NCI-H82 (cell line): ENCODE measurements around the gene KCNJ5.

ENCODE experiments used
- DNase-seq: peaks from one replicate; lab custom pipeline; 2025; lab: John Stamatoyannopoulos, UW

KCNJ5 gene

GRCh38 chr11:128871168-128871610, 20.0 kb upstream of the KCNJ5 start:
- DNase-seq: no peak

GRCh38 chr11:128872094-128872493, 19.1 kb upstream of the KCNJ5 start:
- DNase-seq: no peak

- no peak for DNase-seq
Measured at GRCh38 chr11:128872594-128872993, 18.6 kb upstream of the KCNJ5 start.

GRCh38 chr11:128874427-128874826, 16.7 kb upstream of the KCNJ5 start:
- no peak for DNase-seq

GRCh38 chr11:128876133-128876650, 15.0 kb upstream of the KCNJ5 start:
- no peak for DNase-seq

- DNase-seq: no peak
Measured at GRCh38 chr11:128877726-128878125, 13.4 kb upstream of the KCNJ5 start.

GRCh38 chr11:128878455-128878854, 12.7 kb upstream of the KCNJ5 start:
- DNase-seq: no peak

- DNase-seq: no peak
Measured at GRCh38 chr11:128879817-128880216, 11.3 kb upstream of the KCNJ5 start.

GRCh38 chr11:128881221-128881620, 9.9 kb upstream of the KCNJ5 start:
- DNase-seq: no peak

- no peak for DNase-seq
Measured at GRCh38 chr11:128882451-128882850, 8.7 kb upstream of the KCNJ5 start.

GRCh38 chr11:128884054-128884453, 7.1 kb upstream of the KCNJ5 start:
- DNase-seq: no peak

- peak; percentile 71 for DNase-seq
Measured at GRCh38 chr11:128884703-128885338, 6.3 kb upstream of the KCNJ5 start.

- DNase-seq: peak; percentile 70
Measured at GRCh38 chr11:128886406-128887124, 4.6 kb upstream of the KCNJ5 start.

GRCh38 chr11:128888034-128888985, 2.8 kb upstream of the KCNJ5 start:
- DNase-seq: peak; percentile 51

- peak; percentile 90 for DNase-seq
Measured at GRCh38 chr11:128889657-128890213, 1.4 kb upstream of the KCNJ5 start.

GRCh38 chr11:128890216-128890542, 977 bp upstream of the KCNJ5 start:
- DNase-seq: no peak

GRCh38 chr11:128891913-128892398, 800 bp downstream of the KCNJ5 start:
- no peak for DNase-seq

GRCh38 chr11:128892866-128893565, 1.9 kb downstream of the KCNJ5 start:
- no peak for DNase-seq

GRCh38 chr11:128893578-128894285, 2.6 kb downstream of the KCNJ5 start:
- DNase-seq: no peak

GRCh38 chr11:128894286-128894681, 3.1 kb downstream of the KCNJ5 start:
- DNase-seq: no peak

GRCh38 chr11:128894685-128895084, 3.5 kb downstream of the KCNJ5 start:
- DNase-seq: no peak
